ENCODE measurements around the gene EXOC3L1.

- TF ChIP-seq CBX3 (IDR thresholded peaks at IDR 0.05; ENCODE audit: low read depth) (no peak), EZH2 (IDR thresholded peaks at IDR 0.05) (no peak), POLR2A (IDR thresholded peaks at IDR 0.05; ENCODE audit: borderline replicate concordance, extremely low read depth, insufficient read depth, insufficient read length) (no peak)
Measured at GRCh38 chr16:67191411-67191994, 1.6 kb upstream of the EXOC3L1 start.

Data from HCT116 (cell line).